HG03575 (cell line): Measurements from ENCODE around the gene SCUBE3.

ENCODE experiments used
- ATAC-seq: cut with Tn5 transposase; IDR thresholded peaks from one replicate; pipeline ENCODE4 v1.9.1; 2021; ENCODE audit not compliant: unreplicated experiment, insufficient number of reproducible peaks, low FRiP score; ENCODE audit errors: extremely low read depth

The SCUBE3 gene

GRCh38 chr6:35179901-35180535 is 33.7 kb upstream of the SCUBE3 start:
- no peak for ATAC-seq

- no peak for ATAC-seq
Observed at GRCh38 chr6:35181308-35181932, 32.3 kb upstream of the SCUBE3 start.

- no peak for ATAC-seq
Observed at GRCh38 chr6:35181933-35182612, 31.7 kb upstream of the SCUBE3 start.

GRCh38 chr6:35183281-35183680 is 30.5 kb upstream of the SCUBE3 start:
- ATAC-seq, result no peak

GRCh38 chr6:35183935-35184334 is 29.8 kb upstream of the SCUBE3 start:
- ATAC-seq, result no peak

GRCh38 chr6:35184580-35185301 is 29.0 kb upstream of the SCUBE3 start:
- no peak for ATAC-seq

- ATAC-seq, result no peak
Observed at GRCh38 chr6:35185302-35185681, 28.5 kb upstream of the SCUBE3 start.

GRCh38 chr6:35185971-35186370 is 27.8 kb upstream of the SCUBE3 start:
- no peak for ATAC-seq

GRCh38 chr6:35186571-35186970 is 27.2 kb upstream of the SCUBE3 start:
- ATAC-seq, result no peak

GRCh38 chr6:35188886-35189285 is 24.9 kb upstream of the SCUBE3 start:
- no peak for ATAC-seq

GRCh38 chr6:35190306-35190705 is 23.4 kb upstream of the SCUBE3 start:
- no peak for ATAC-seq

- ATAC-seq, result no peak
Observed at GRCh38 chr6:35191889-35192288, 21.9 kb upstream of the SCUBE3 start.

- ATAC-seq, result no peak
Observed at GRCh38 chr6:35192301-35192860, 21.4 kb upstream of the SCUBE3 start.

GRCh38 chr6:35194390-35194789 is 19.4 kb upstream of the SCUBE3 start:
- ATAC-seq, result no peak

- no peak for ATAC-seq
Observed at GRCh38 chr6:35195120-35195780, 18.5 kb upstream of the SCUBE3 start.

GRCh38 chr6:35197196-35197595 is 16.6 kb upstream of the SCUBE3 start:
- no peak for ATAC-seq

GRCh38 chr6:35199866-35200265 is 13.9 kb upstream of the SCUBE3 start:
- ATAC-seq, result no peak

GRCh38 chr6:35202066-35202546 is 11.7 kb upstream of the SCUBE3 start:
- ATAC-seq, result no peak

- no peak for ATAC-seq
Observed at GRCh38 chr6:35203152-35203670, 10.5 kb upstream of the SCUBE3 start.
